ENCODE measurements around the gene TMEM235.

The TMEM235 gene

GRCh38 chr17:78230996-78231935, at the start of gene TMEM235:
Gene TMEM235 (plus strand): TSS chr17:78231631. CDS start chr17:78232024, 393 bp downstream.
- DNase-seq = no peak

- DNase-seq = no peak
Observed at GRCh38 chr17:78182504-78182903, 48.9 kb upstream of the TMEM235 start.

GRCh38 chr17:78183916-78184315, 47.5 kb upstream of the TMEM235 start:
- no peak for DNase-seq

GRCh38 chr17:78184351-78184750, 47.1 kb upstream of the TMEM235 start:
- DNase-seq = no peak

GRCh38 chr17:78184868-78185267, 46.6 kb upstream of the TMEM235 start:
- DNase-seq = no peak

GRCh38 chr17:78185981-78186691, 45.3 kb upstream of the TMEM235 start:
- no peak for DNase-seq

- DNase-seq = peak; percentile 95
Observed at GRCh38 chr17:78186692-78187595, 44.5 kb upstream of the TMEM235 start, which contains the start of the genes AFMID and TK1. Gene AFMID (plus strand): TSS chr17:78187362. CDS start chr17:78187371, 9 bp downstream. Gene TK1 (minus strand): TSS chr17:78187052. CDS start chr17:78186994, 58 bp downstream.

- DNase-seq = no peak
Observed at GRCh38 chr17:78196716-78197115, 34.7 kb upstream of the TMEM235 start.

GRCh38 chr17:78197147-78197832, 34.1 kb upstream of the TMEM235 start:
- peak; percentile 48 for DNase-seq

GRCh38 chr17:78200451-78200850, 31.0 kb upstream of the TMEM235 start:
- no peak for DNase-seq

GRCh38 chr17:78202666-78203065, 28.8 kb upstream of the TMEM235 start:
- DNase-seq = no peak

- no peak for DNase-seq
Observed at GRCh38 chr17:78204387-78205123, 26.9 kb upstream of the TMEM235 start.

GRCh38 chr17:78205124-78205775, 26.2 kb upstream of the TMEM235 start:
- no peak for DNase-seq

GRCh38 chr17:78206298-78206697, 25.1 kb upstream of the TMEM235 start:
- no peak for DNase-seq

- no peak for DNase-seq
Observed at GRCh38 chr17:78208486-78208885, 22.9 kb upstream of the TMEM235 start.

- DNase-seq = no peak
Observed at GRCh38 chr17:78210111-78210510, 21.3 kb upstream of the TMEM235 start.

GRCh38 chr17:78211032-78211431, 20.4 kb upstream of the TMEM235 start:
- DNase-seq = no peak

GRCh38 chr17:78214016-78214705, 17.3 kb upstream of the TMEM235 start, which contains the start of gene BIRC5:
Gene BIRC5 (plus strand): TSS chr17:78214253. CDS start chr17:78214317, 64 bp downstream.
- peak; percentile 73 for DNase-seq

GRCh38 chr17:78214706-78215061, 16.7 kb upstream of the TMEM235 start:
- DNase-seq = no peak

Measured in DMS 273 treated with DMSO at 0.1 percent for 48 hours (cell line).